ENCODE measurements around the gene EEF2K.

GRCh38 chr16:22333457-22333994 is 127.4 kb downstream of the EEF2K start:
- TF ChIP-seq, protein P1, sequence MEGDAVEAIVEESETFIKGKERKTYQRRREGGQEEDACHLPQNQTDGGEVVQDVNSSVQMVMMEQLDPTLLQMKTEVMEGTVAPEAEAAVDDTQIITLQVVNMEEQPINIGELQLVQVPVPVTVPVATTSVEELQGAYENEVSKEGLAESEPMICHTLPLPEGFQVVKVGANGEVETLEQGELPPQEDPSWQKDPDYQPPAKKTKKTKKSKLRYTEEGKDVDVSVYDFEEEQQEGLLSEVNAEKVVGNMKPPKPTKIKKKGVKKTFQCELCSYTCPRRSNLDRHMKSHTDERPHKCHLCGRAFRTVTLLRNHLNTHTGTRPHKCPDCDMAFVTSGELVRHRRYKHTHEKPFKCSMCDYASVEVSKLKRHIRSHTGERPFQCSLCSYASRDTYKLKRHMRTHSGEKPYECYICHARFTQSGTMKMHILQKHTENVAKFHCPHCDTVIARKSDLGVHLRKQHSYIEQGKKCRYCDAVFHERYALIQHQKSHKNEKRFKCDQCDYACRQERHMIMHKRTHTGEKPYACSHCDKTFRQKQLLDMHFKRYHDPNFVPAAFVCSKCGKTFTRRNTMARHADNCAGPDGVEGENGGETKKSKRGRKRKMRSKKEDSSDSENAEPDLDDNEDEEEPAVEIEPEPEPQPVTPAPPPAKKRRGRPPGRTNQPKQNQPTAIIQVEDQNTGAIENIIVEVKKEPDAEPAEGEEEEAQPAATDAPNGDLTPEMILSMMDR (IDR thresholded peaks at IDR 0.05): no peak
- no peak for TF ChIP-seq POLR2A (IDR thresholded peaks at IDR 0.05)

All from adrenal gland (tissue), 5 donors.